WTC11 (cell line): Measurements from ENCODE around the gene CERT1. TPM values are rescaled to one million over a fixed set of nuclear protein-coding genes. Genes with fewer than 3 reads are reported as not detected.
A peak's percentile ranks its signal among the peaks of the same experiment; 100 is the strongest.
"Not testable (repeated sequence)": the region's sequence is repeated elsewhere in the genome, so short reads cannot be mapped to it uniquely, and the experiment has no call there.

Source experiments
- ATAC-seq: fragments of 200-7000 bp; cut with Tn5 transposase; 2 replicates; pipeline ENCODE4 v1.10.0; 2021; ENCODE audit warnings: mild to moderate bottlenecking, moderate library complexity
- CTCF ChIA-PET: fragments of 300-600 bp; sonication (Branson Sonifier 250); formaldehyde crosslinking; loops from one replicate; lab custom pipeline; 2021; ENCODE audit warnings: antibody characterized with exemption; lab: Charles Lee
- POLR2A ChIA-PET: fragments of 350-600 bp; sonication (Branson Sonifier 250); formaldehyde crosslinking; loops from one replicate; lab custom pipeline; 2021; ENCODE audit warnings: antibody characterized with exemption; lab: Charles Lee
- DNase-seq: peaks from one replicate; pipeline ENCODE4 v3.0.0; 2021; ENCODE audit warnings: low spot score
- H3K27ac Mint-ChIP-seq: 2 replicates; pipeline ENCODE4 v1.8.0; 2021; ENCODE audit warnings: mixed read lengths
- H3K27me3 Mint-ChIP-seq: 2 replicates; pipeline ENCODE4 v1.8.0; 2021; ENCODE audit warnings: low read depth, mild to moderate bottlenecking, moderate library complexity, mixed read lengths
- H3K36me3 Mint-ChIP-seq: 2 replicates; pipeline ENCODE4 v1.8.0; 2021; ENCODE audit warnings: mixed read lengths
- H3K4me1 Mint-ChIP-seq: 2 replicates; pipeline ENCODE4 v1.8.0; 2022; ENCODE audit warnings: mixed read lengths
- H3K4me3 Mint-ChIP-seq: 2 replicates; pipeline ENCODE4 v1.8.0; 2021; ENCODE audit warnings: mild to moderate bottlenecking, moderate library complexity, mixed read lengths
- H3K9me3 Mint-ChIP-seq: 2 replicates; pipeline ENCODE4 v1.8.0; 2021; ENCODE audit warnings: mixed read lengths
- ARID4B ChIP-seq: sonication (generic); formaldehyde crosslinking; IDR thresholded peaks from 2 replicates; pipeline ENCODE4 v1.8.0; 2023; ENCODE audit warnings: missing genetic modification reagents, mild to moderate bottlenecking, borderline replicate concordance
- FOXK1 ChIP-seq: sonication (generic); formaldehyde crosslinking; IDR thresholded peaks from 2 replicates; pipeline ENCODE4 v1.8.0; 2022; ENCODE audit warnings: mild to moderate bottlenecking, moderate library complexity, missing genetic modification reagents
- GABPB1 ChIP-seq: sonication (generic); formaldehyde crosslinking; IDR thresholded peaks from 2 replicates; pipeline ENCODE4 v1.8.1; 2023; ENCODE audit warnings: mild to moderate bottlenecking, missing genetic modification reagents
- OVOL2 ChIP-seq: fragments of 250-450 bp; sonication (Bioruptor Pico); IDR thresholded peaks from 2 replicates; pipeline ENCODE4 v1.9.0; 2021; ENCODE audit warnings: mild to moderate bottlenecking, borderline replicate concordance
- PREB ChIP-seq: sonication (generic); formaldehyde crosslinking; IDR thresholded peaks from 2 replicates; pipeline ENCODE4 v1.8.1; 2022; ENCODE audit warnings: mild to moderate bottlenecking, missing genetic modification reagents, moderate library complexity, borderline replicate concordance
- SMAD4 ChIP-seq: sonication (generic); formaldehyde crosslinking; IDR thresholded peaks from 2 replicates; pipeline ENCODE4 v1.8.0; 2022; ENCODE audit warnings: mild to moderate bottlenecking, missing genetic modification reagents
- SP1 ChIP-seq: sonication (generic); formaldehyde crosslinking; conservative IDR thresholded peaks from 2 replicates; pipeline ENCODE4 v1.8.1; 2022; ENCODE audit warnings: missing genetic modification reagents
- TEAD4 ChIP-seq: sonication (generic); formaldehyde crosslinking; IDR thresholded peaks from 2 replicates; pipeline ENCODE4 v1.8.0; 2022; ENCODE audit warnings: mild to moderate bottlenecking, missing genetic modification reagents
- ZNF121 ChIP-seq: sonication (generic); formaldehyde crosslinking; IDR thresholded peaks from 2 replicates; pipeline ENCODE4 v1.8.0; 2023; ENCODE audit warnings: missing genetic modification reagents
- ZNF396 ChIP-seq: fragments of 250-450 bp; sonication (Bioruptor Pico); IDR thresholded peaks from 2 replicates; pipeline ENCODE4 v1.8.0; 2021; ENCODE audit warnings: mild to moderate bottlenecking, moderate library complexity, borderline replicate concordance
- total RNA-seq: library from RNA; stranded (reverse); gene quantifications from 3 replicates; pipeline ENCODE4 v1.2.3, GENCODE V29; 2021
- TF ChIP-seq, protein P1 (sequence below): fragments of 250-450 bp; sonication (Bioruptor Pico); IDR thresholded peaks from 2 replicates; pipeline ENCODE4 v2.1.2; 2022; ENCODE audit warnings: mild to moderate bottlenecking, moderate library complexity
- TF ChIP-seq, protein P2 (sequence below): sonication (generic); formaldehyde crosslinking; conservative IDR thresholded peaks from 2 replicates; pipeline ENCODE4 v1.8.1; 2023; ENCODE audit warnings: mild to moderate bottlenecking, low read depth, missing genetic modification reagents, moderate library complexity
- TF ChIP-seq, protein P3 (sequence below): fragments of 200-600 bp; IDR thresholded peaks from 2 replicates; pipeline ENCODE4 v1.8.0; 2022; ENCODE audit warnings: antibody characterized with exemption
- TF ChIP-seq, protein P4 (sequence below): sonication (generic); formaldehyde crosslinking; IDR thresholded peaks from 2 replicates; pipeline ENCODE4 v1.8.1; 2023; ENCODE audit warnings: mild to moderate bottlenecking, missing genetic modification reagents

The CERT1 gene
- total RNA-seq, 1 experiment from 2014 or later, result 50.8 TPM

DNA sequence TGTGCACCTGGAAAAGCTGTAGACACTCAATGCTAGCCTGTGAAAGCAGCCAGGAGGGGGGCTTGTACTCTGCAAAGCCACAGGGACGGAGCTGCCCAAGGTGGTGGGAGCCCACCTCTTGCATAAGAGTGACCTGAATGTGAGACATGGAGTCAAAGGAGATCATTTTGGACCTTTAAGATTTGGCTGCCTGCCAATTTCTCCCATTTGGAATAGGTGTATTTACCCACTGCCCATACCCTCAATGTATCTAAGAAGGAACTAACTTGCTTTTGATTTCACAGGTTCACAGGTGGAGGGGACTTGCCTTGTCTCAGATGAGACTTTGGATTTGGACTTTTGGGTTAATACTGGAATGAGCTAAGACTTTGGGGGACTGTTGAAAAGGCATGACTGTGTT is 12.6 kb downstream of the CERT1 start:
- CTCF ChIA-PET, H3K9me3 Mint-ChIP-seq, H3K27me3 Mint-ChIP-seq, ATAC-seq, DNase-seq, H3K4me3 Mint-ChIP-seq: not testable (repeated sequence)
- H3K4me1 Mint-ChIP-seq, result peaks cover 42% of the 10 kb centered on the region
- POLR2A ChIA-PET, result interaction anchor here (0.6 kb wide), 1 partner anchor 11 kb away, joined by 3 read pairs; no protein-coding TSS in a partner anchor
- peak overlapping the region; percentile 20; the same call in 1 of the 2 replicates for H3K27ac Mint-ChIP-seq
- peaks cover 14% of the 10 kb centered on the region for H3K36me3 Mint-ChIP-seq

- DNase-seq, result no peak
- peaks cover 41% of the 10 kb centered on the region for H3K4me1 Mint-ChIP-seq
- H3K36me3 Mint-ChIP-seq, result peaks cover 14% of the 10 kb centered on the region
- ChIA-PET POLR2A (no interaction called here), CTCF (no interaction called here)
- H3K27ac Mint-ChIP-seq, result peak overlapping the region; percentile 64; the same call in 1 of the 2 replicates
- no peak overlapping the region for H3K4me3 Mint-ChIP-seq
- H3K27me3 Mint-ChIP-seq, result no peaks in the 10 kb centered on the region
- H3K9me3 Mint-ChIP-seq, result peaks cover 9% of the 10 kb centered on the region; the same call in 1 of the 2 replicates
- no peak for TF ChIP-seq ARID4B (CRISPR knock-in tag)
- TF ChIP-seq, protein P1, sequence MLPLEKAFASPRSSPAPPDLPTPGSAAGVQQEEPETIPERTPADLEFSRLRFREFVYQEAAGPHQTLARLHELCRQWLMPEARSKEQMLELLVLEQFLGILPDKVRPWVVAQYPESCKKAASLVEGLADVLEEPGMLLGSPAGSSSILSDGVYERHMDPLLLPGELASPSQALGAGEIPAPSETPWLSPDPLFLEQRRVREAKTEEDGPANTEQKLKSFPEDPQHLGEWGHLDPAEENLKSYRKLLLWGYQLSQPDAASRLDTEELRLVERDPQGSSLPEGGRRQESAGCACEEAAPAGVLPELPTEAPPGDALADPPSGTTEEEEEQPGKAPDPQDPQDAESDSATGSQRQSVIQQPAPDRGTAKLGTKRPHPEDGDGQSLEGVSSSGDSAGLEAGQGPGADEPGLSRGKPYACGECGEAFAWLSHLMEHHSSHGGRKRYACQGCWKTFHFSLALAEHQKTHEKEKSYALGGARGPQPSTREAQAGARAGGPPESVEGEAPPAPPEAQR (CRISPR knock-in tag), result no peak
- no peak for TF ChIP-seq GABPB1 (CRISPR knock-in tag)
- no peak for TF ChIP-seq OVOL2 (CRISPR knock-in tag)
- no peak for TF ChIP-seq SP1 (CRISPR knock-in tag)
- TF ChIP-seq, all 79 proteins: peak for 0
- ATAC-seq, result no peak
Observed at GRCh38 chr5:75498208-75498777, 13.1 kb downstream of the CERT1 start.

- CTCF ChIA-PET, result no interaction called here
- H3K4me1 Mint-ChIP-seq, result peaks cover 35% of the 10 kb centered on the region
- ATAC-seq (no peak), DNase-seq (no peak)
- H3K4me3 Mint-ChIP-seq, result no peak overlapping the region
- POLR2A ChIA-PET, result interaction anchor here (0.7 kb wide), 1 partner anchor 16 kb away, joined by 3 read pairs; the partner anchor contains the start of gene POLK
- no peak overlapping the region for H3K27ac Mint-ChIP-seq
- H3K36me3 Mint-ChIP-seq, result peaks cover 30% of the 10 kb centered on the region
- TF ChIP-seq ZNF396 (CRISPR knock-in tag) (no peak), TEAD4 (CRISPR knock-in tag) (no peak), FOXK1 (CRISPR knock-in tag) (no peak)
- TF ChIP-seq, protein P2, sequence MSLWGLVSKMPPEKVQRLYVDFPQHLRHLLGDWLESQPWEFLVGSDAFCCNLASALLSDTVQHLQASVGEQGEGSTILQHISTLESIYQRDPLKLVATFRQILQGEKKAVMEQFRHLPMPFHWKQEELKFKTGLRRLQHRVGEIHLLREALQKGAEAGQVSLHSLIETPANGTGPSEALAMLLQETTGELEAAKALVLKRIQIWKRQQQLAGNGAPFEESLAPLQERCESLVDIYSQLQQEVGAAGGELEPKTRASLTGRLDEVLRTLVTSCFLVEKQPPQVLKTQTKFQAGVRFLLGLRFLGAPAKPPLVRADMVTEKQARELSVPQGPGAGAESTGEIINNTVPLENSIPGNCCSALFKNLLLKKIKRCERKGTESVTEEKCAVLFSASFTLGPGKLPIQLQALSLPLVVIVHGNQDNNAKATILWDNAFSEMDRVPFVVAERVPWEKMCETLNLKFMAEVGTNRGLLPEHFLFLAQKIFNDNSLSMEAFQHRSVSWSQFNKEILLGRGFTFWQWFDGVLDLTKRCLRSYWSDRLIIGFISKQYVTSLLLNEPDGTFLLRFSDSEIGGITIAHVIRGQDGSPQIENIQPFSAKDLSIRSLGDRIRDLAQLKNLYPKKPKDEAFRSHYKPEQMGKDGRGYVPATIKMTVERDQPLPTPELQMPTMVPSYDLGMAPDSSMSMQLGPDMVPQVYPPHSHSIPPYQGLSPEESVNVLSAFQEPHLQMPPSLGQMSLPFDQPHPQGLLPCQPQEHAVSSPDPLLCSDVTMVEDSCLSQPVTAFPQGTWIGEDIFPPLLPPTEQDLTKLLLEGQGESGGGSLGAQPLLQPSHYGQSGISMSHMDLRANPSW (CRISPR knock-in tag), result no peak
- no peaks in the 10 kb centered on the region for H3K27me3 Mint-ChIP-seq
- peaks cover 9% of the 10 kb centered on the region; the same call in 1 of the 2 replicates for H3K9me3 Mint-ChIP-seq
Observed at GRCh38 chr5:75496026-75496425, 15.4 kb downstream of the CERT1 start.

DNA sequence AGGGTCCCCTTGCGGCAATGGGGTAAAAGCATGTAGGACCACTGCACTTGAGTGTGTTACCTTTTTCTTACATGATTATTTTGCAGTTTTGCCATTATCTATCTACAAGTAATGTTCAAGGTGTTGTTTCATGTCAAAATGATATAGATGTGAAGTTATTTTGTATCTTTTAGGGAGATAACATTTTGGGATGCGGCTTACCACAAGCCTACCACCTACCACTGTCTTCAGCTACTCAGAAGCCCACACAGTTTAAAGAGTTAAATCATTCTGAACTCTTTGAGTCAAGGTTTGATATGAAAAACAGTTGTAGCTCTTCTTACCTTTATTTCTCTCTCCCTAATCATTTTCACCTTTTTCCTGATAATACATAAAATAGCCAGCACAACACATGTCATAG is 19.8 kb downstream of the CERT1 start:
- ATAC-seq, result no peak
- ChIA-PET CTCF (no interaction called here), POLR2A (no interaction called here)
- peaks cover 45% of the 10 kb centered on the region for H3K36me3 Mint-ChIP-seq
- no peaks in the 10 kb centered on the region for H3K27me3 Mint-ChIP-seq
- no peak overlapping the region for H3K27ac Mint-ChIP-seq
- H3K9me3 Mint-ChIP-seq, result peaks cover 32% of the 10 kb centered on the region
- peaks cover 15% of the 10 kb centered on the region for H3K4me1 Mint-ChIP-seq
- no peak for DNase-seq
- H3K4me3 Mint-ChIP-seq, result no peak overlapping the region
- TF ChIP-seq SMAD4 (no peak), PREB (CRISPR knock-in tag) (no peak), ZNF396 (CRISPR knock-in tag) (no peak), ZNF121 (CRISPR knock-in tag) (no peak)
- TF ChIP-seq, protein P3, sequence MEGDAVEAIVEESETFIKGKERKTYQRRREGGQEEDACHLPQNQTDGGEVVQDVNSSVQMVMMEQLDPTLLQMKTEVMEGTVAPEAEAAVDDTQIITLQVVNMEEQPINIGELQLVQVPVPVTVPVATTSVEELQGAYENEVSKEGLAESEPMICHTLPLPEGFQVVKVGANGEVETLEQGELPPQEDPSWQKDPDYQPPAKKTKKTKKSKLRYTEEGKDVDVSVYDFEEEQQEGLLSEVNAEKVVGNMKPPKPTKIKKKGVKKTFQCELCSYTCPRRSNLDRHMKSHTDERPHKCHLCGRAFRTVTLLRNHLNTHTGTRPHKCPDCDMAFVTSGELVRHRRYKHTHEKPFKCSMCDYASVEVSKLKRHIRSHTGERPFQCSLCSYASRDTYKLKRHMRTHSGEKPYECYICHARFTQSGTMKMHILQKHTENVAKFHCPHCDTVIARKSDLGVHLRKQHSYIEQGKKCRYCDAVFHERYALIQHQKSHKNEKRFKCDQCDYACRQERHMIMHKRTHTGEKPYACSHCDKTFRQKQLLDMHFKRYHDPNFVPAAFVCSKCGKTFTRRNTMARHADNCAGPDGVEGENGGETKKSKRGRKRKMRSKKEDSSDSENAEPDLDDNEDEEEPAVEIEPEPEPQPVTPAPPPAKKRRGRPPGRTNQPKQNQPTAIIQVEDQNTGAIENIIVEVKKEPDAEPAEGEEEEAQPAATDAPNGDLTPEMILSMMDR, result no peak
- TF ChIP-seq, protein P4, sequence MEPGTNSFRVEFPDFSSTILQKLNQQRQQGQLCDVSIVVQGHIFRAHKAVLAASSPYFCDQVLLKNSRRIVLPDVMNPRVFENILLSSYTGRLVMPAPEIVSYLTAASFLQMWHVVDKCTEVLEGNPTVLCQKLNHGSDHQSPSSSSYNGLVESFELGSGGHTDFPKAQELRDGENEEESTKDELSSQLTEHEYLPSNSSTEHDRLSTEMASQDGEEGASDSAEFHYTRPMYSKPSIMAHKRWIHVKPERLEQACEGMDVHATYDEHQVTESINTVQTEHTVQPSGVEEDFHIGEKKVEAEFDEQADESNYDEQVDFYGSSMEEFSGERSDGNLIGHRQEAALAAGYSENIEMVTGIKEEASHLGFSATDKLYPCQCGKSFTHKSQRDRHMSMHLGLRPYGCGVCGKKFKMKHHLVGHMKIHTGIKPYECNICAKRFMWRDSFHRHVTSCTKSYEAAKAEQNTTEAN, result no peak
